ENCODE data around the gene KLHDC4.
A peak's percentile ranks its signal among the peaks of the same experiment; 100 is the strongest.
"Not testable (repeated sequence)": the region's sequence is repeated elsewhere in the genome, so short reads cannot be mapped to it uniquely, and the experiment has no call there.

Gene KLHDC4

GRCh38 chr16:87723226-87723623 lies 42.6 kb downstream of the KLHDC4 start:
- H3K36me3 Mint-ChIP-seq (ENCODE audit: low read depth), result peaks cover 74% of the 10 kb centered on the region
- H3K27me3 Mint-ChIP-seq, result no peaks in the 10 kb centered on the region
- H3K4me3 Mint-ChIP-seq, result no peak overlapping the region
- H3K27ac Mint-ChIP-seq, result no peak overlapping the region
- no peaks in the 10 kb centered on the region for H3K9me3 Mint-ChIP-seq
- peaks cover 36% of the 10 kb centered on the region for H3K4me1 Mint-ChIP-seq (ENCODE audit: low read depth)

- Mint-ChIP-seq H3K9me3 (no peaks in the 10 kb centered on the region), H3K4me1 (ENCODE audit: low read depth) (peaks cover 36% of the 10 kb centered on the region), H3K36me3 (ENCODE audit: low read depth) (peaks cover 72% of the 10 kb centered on the region), H3K4me3 (no peak overlapping the region), H3K27ac (peak overlapping the region; percentile 52), H3K27me3 (no peaks in the 10 kb centered on the region)
Measured at GRCh38 chr16:87722590-87723225, 43.1 kb downstream of the KLHDC4 start.

GRCh38 chr16:87721622-87722585 lies 43.9 kb downstream of the KLHDC4 start:
- H3K27ac Mint-ChIP-seq, result peak overlapping the region; percentile 52
- no peak overlapping the region for H3K4me3 Mint-ChIP-seq
- H3K4me1 Mint-ChIP-seq (ENCODE audit: low read depth), result peaks cover 34% of the 10 kb centered on the region
- H3K9me3 Mint-ChIP-seq, result no peaks in the 10 kb centered on the region
- H3K36me3 Mint-ChIP-seq (ENCODE audit: low read depth), result peaks cover 69% of the 10 kb centered on the region
- H3K27me3 Mint-ChIP-seq, result no peaks in the 10 kb centered on the region

GRCh38 chr16:87720446-87720845 lies 45.3 kb downstream of the KLHDC4 start:
- no peaks in the 10 kb centered on the region for H3K9me3 Mint-ChIP-seq
- H3K4me3 Mint-ChIP-seq, result no peak overlapping the region
- H3K27ac Mint-ChIP-seq, result no peak overlapping the region
- H3K4me1 Mint-ChIP-seq (ENCODE audit: low read depth), result peaks cover 34% of the 10 kb centered on the region
- peaks cover 67% of the 10 kb centered on the region for H3K36me3 Mint-ChIP-seq (ENCODE audit: low read depth)
- H3K27me3 Mint-ChIP-seq, result no peaks in the 10 kb centered on the region

- H3K9me3 Mint-ChIP-seq, H3K27ac Mint-ChIP-seq, H3K4me3 Mint-ChIP-seq, H3K27me3 Mint-ChIP-seq: not testable (repeated sequence)
- peaks cover 34% of the 10 kb centered on the region for H3K4me1 Mint-ChIP-seq (ENCODE audit: low read depth)
- peaks cover 64% of the 10 kb centered on the region for H3K36me3 Mint-ChIP-seq (ENCODE audit: low read depth)
Measured at GRCh38 chr16:87718831-87719230, 47.0 kb downstream of the KLHDC4 start.

GRCh38 chr16:87715658-87716057 lies 50.1 kb downstream of the KLHDC4 start:
- H3K27ac Mint-ChIP-seq, result peak overlapping the region; percentile 7
- peaks cover 50% of the 10 kb centered on the region for H3K36me3 Mint-ChIP-seq (ENCODE audit: low read depth)
- no peak overlapping the region for H3K4me3 Mint-ChIP-seq
- H3K27me3 Mint-ChIP-seq, result no peaks in the 10 kb centered on the region
- H3K9me3 Mint-ChIP-seq, result no peaks in the 10 kb centered on the region
- H3K4me1 Mint-ChIP-seq (ENCODE audit: low read depth), result peaks cover 27% of the 10 kb centered on the region

GRCh38 chr16:87715231-87715630 lies 50.6 kb downstream of the KLHDC4 start:
- H3K36me3 Mint-ChIP-seq (ENCODE audit: low read depth), result peaks cover 51% of the 10 kb centered on the region
- no peaks in the 10 kb centered on the region for H3K9me3 Mint-ChIP-seq
- H3K4me1 Mint-ChIP-seq (ENCODE audit: low read depth), result peaks cover 27% of the 10 kb centered on the region
- no peak overlapping the region for H3K27ac Mint-ChIP-seq
- no peaks in the 10 kb centered on the region for H3K27me3 Mint-ChIP-seq
- no peak overlapping the region for H3K4me3 Mint-ChIP-seq

GRCh38 chr16:87713451-87714229 lies 52.1 kb downstream of the KLHDC4 start:
- H3K36me3 Mint-ChIP-seq (ENCODE audit: low read depth), result peaks cover 40% of the 10 kb centered on the region
- no peaks in the 10 kb centered on the region for H3K27me3 Mint-ChIP-seq
- peaks cover 27% of the 10 kb centered on the region for H3K4me1 Mint-ChIP-seq (ENCODE audit: low read depth)
- H3K9me3 Mint-ChIP-seq, result no peaks in the 10 kb centered on the region
- peak overlapping the region; percentile 76 for H3K27ac Mint-ChIP-seq
- no peak overlapping the region for H3K4me3 Mint-ChIP-seq

DNA sequence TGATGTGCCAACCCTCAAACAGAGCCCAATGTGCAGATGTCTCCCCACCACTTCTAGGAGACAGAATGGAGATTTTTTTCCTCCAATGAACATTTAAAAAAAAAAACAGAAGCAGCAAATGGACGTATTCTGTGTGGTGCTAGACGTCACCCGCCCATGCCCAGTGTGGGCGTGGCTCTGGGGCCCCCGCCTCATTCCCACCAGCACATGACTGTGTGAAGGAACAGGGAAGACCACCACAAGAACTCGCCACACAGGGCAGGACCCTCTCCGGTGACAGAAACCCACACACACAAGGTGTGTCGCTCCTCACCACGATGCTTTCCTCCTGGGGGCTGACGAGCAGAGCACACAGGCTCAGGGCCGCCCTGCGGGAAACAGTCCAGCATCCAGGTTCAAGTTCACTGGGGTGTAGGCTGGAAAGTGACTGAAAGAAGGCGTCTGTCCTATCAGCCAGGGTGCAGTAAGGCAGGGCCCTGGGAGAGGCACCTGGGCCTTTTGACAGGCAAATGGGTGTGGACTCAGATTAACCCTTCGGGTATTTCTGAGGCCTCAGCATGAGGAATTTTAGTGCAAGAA lies 53.5 kb downstream of the KLHDC4 start:
- Mint-ChIP-seq H3K9me3 (no peaks in the 10 kb centered on the region), H3K27ac (no peak overlapping the region), H3K27me3 (no peaks in the 10 kb centered on the region), H3K4me1 (ENCODE audit: low read depth) (peaks cover 27% of the 10 kb centered on the region), H3K36me3 (ENCODE audit: low read depth) (peaks cover 33% of the 10 kb centered on the region), H3K4me3 (no peak overlapping the region)

- Mint-ChIP-seq H3K9me3 (no peaks in the 10 kb centered on the region), H3K27me3 (no peaks in the 10 kb centered on the region), H3K27ac (no peak overlapping the region), H3K4me1 (ENCODE audit: low read depth) (peaks cover 27% of the 10 kb centered on the region), H3K36me3 (ENCODE audit: low read depth) (peaks cover 35% of the 10 kb centered on the region), H3K4me3 (no peak overlapping the region)
Measured at GRCh38 chr16:87710887-87711286, 54.9 kb downstream of the KLHDC4 start.

DNA sequence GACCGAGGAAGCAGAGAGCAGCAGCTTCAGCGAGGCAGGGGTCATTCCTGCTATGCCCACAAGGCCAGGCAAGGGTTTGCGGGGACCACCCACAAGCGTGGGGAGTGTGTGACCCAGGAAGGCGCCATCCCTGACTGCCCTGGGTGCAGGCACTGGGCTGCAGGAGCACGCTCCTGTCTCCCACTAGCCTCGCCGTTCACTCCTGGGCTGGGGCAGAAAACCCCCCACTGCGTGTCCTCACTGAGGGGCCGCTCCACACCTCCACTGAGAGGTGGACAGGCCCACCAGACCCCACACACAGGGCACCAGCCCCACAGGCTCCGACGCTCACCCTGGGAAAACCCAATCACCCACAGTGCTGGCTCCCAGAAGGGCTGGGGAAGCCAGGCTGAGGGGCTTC lies 56.1 kb downstream of the KLHDC4 start:
- peaks cover 28% of the 10 kb centered on the region for H3K36me3 Mint-ChIP-seq (ENCODE audit: low read depth)
- no peak overlapping the region for H3K27ac Mint-ChIP-seq

DNA sequence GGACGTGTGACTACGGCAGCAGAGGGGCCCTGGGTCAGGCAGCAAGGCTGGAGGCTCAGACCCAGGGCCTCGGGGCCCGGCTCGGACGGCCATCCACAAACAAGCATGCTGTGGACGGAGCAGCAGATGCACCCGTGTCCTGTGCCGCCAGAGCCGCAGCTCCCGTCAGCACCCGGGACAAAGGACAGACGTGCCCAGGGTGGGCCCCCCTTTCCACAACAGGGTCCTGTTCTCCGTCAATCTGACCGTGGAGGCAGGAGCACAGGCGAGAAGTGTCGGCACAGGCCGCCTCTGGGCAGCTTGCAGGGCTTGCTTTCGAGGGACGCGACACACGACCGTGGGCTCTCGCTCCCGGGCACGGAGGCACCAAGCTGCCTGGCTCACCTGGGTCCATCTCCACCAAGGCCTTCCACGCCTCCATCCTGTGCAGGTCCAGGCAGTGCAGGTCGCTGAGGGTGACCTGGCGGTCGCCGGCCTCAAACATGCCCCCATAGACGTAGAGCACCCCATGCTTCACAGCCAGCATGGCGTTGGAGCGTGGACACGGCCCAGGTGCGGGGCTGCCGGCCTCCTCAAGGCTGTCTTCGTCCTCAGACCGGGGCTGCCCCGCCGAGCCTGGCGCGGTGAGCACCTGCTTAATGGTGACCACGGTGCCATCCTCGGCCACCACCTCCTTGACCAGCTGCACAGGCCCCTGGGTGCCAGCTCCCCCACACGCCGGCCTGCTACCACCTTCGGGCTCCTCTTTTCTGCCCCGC lies 56.7 kb downstream of the KLHDC4 start:
- Mint-ChIP-seq H3K4me3 (no peak overlapping the region), H3K27ac (no peak overlapping the region), H3K27me3 (no peaks in the 10 kb centered on the region), H3K9me3 (no peaks in the 10 kb centered on the region), H3K36me3 (ENCODE audit: low read depth) (peaks cover 26% of the 10 kb centered on the region), H3K4me1 (ENCODE audit: low read depth) (peaks cover 14% of the 10 kb centered on the region)

More for the DNA sequence above, 56.1 kb downstream of the KLHDC4 start:
- H3K4me3 Mint-ChIP-seq, result no peak overlapping the region
- H3K9me3 Mint-ChIP-seq, result no peaks in the 10 kb centered on the region
- peaks cover 16% of the 10 kb centered on the region for H3K4me1 Mint-ChIP-seq (ENCODE audit: low read depth)
- H3K27me3 Mint-ChIP-seq, result no peaks in the 10 kb centered on the region

- Mint-ChIP-seq H3K4me3 (no peak overlapping the region), H3K36me3 (ENCODE audit: low read depth) (peaks cover 30% of the 10 kb centered on the region), H3K27ac (no peak overlapping the region)
Measured at GRCh38 chr16:87707714-87708580, 57.8 kb downstream of the KLHDC4 start.

More at GRCh38 chr16:87707714-87708580, 57.8 kb downstream of the KLHDC4 start:
- Mint-ChIP-seq H3K9me3 (no peaks in the 10 kb centered on the region), H3K4me1 (ENCODE audit: low read depth) (peaks cover 14% of the 10 kb centered on the region), H3K27me3 (no peaks in the 10 kb centered on the region)

All from stimulated activated naive CD8-positive, alpha-beta T cell treated with anti-CD3 and anti-CD28 coated beads, Interleukin-15, Interleukin-2, amounts not matched to agents 100 ng/mL and 50 ng/mL, for 24 hours (primary cell).